Heart left ventricle (tissue), 16 donors: ENCODE measurements around the gene ELL. TPM values are rescaled to one million over a fixed set of nuclear protein-coding genes. Genes with fewer than 3 reads are reported as not detected.

Experiments
- ATAC-seq, 4 donors: fragments of 200-7000 bp; cut with Tn5 transposase; one replicate each; pipeline ENCODE4 v1.9.1; 2020 to 2022; ENCODE audit warnings: moderate library complexity in 4 of 4, mild to moderate bottlenecking in 3 of 4, moderate number of reproducible peaks in 1 of 4
- DNase-seq, 5 donors: peaks; one replicate each; pipeline ENCODE4 v3.0.0-alpha.2; 2020
- H3K27ac ChIP-seq, 12 donors: fragments of 200-600 bp; sonication (generic) in 4 of 12; one replicate each; pipeline versions ENCODE4 v1.5.0 to v1.8.0; 2016 to 2022; ENCODE audit warnings: mild to moderate bottlenecking in 2 of 12
- H3K27me3 ChIP-seq, 9 donors: fragments of 200-600 bp; sonication (generic) in 2 of 9; one replicate each; pipeline versions ENCODE4 v1.5.1 to v1.8.0; 2016 to 2022; ENCODE audit warnings: mild to moderate bottlenecking in 3 of 9
- H3K36me3 ChIP-seq, 9 donors: fragments of 200-600 bp; sonication (generic) in 2 of 9; one replicate each; pipeline versions ENCODE4 v1.5.0 to v1.8.0; 2018 to 2022; ENCODE audit warnings: mild to moderate bottlenecking in 2 of 9
- H3K4me1 ChIP-seq, 12 donors: fragments of 200-600 bp; sonication (generic) in 4 of 12; one replicate each; pipeline versions ENCODE4 v1.5.0 to v1.8.0; 2016 to 2022; ENCODE audit warnings: mild to moderate bottlenecking in 3 of 12
- H3K4me3 ChIP-seq, 12 donors: fragments of 200-600 bp; sonication (generic) in 4 of 12; one replicate each; pipeline versions ENCODE4 v1.5.0 to v1.8.0; 2017 to 2022; ENCODE audit warnings: mild to moderate bottlenecking in 9 of 12, moderate library complexity in 4 of 12
- H3K9me3 ChIP-seq, 12 donors: fragments of 200-600 bp; sonication (generic) in 4 of 12; one replicate each; pipeline versions ENCODE4 v1.5.0 to v1.8.0; 2016 to 2022; ENCODE audit warnings: mild to moderate bottlenecking in 1 of 12
- POLR2A ChIP-seq, 2 donors: fragments of 450-650 bp; IDR thresholded peaks; one replicate each; pipeline ENCODE4 v1.6.1; 2017; ENCODE audit warnings: antibody characterized with exemption in 2 of 2, mild to moderate bottlenecking in 2 of 2, moderate library complexity in 2 of 2
- WGBS, 4 donors: extraction: QIAGEN DNeasy Blood & Tissue Kit in 2 of 4; methylation state at CpG; one replicate each; pipeline versions ENCODE4 v1.1.5 to v1.1.7; 2013 to 2018; 5-methylcytosine and 5-hydroxymethylcytosine counted together
- intact Hi-C, 10 donors: fragments of 100-400 bp; cut with DNase I; formaldehyde crosslinking; loops; one replicate each; pipeline versions ENCODE4 v1.11.1 to v1.14.2; 2022
- polyA plus RNA-seq, 2 donors: library from polyadenylated mRNA; stranded (reverse); fragments of 200-250 nt; gene quantifications; one replicate each; pipeline ENCODE4 v1.2.3, GENCODE V29; 2013
- total RNA-seq, 9 donors: library from RNA; depleted of rRNA in 2 of 9; stranded (reverse); fragments of >200 nt in 2 of 9; fragmentation: NEBNext Ultra II Directional in 3 of 9; extraction: Animal tissue kit (Norgen Biotek cat#: 25700) in 3 of 9; gene quantifications; one replicate each; pipeline versions ENCODE4 v1.1.0 to v1.2.4, GENCODE V29; 2016 to 2023
- TF ChIP-seq, protein P1 (sequence below), 12 donors: fragments of 200-600 bp; sonication (generic) in 4 of 12; IDR thresholded peaks; one replicate each; pipeline versions ENCODE4 v1.5.0 to v1.8.0; 2018 to 2022; ENCODE audit warnings: antibody characterized with exemption in 12 of 12, mild to moderate bottlenecking in 5 of 12
- donor health status: ischemic (EF 13 %, LVEDD 7.1; RV severe dilation, severe dysfunction).
- donor health status: healthy with polysubstance abuse.
- donor health status: DM: no; HTN: yes; CAD: no.
- donor health status: DM: no; HTN: no; CAD: no.
- donor health status: ischemic (EF 25% LVEDD 6.9; RV normal size, moderate dysfunction).
- donor health status: ischemic (EF 25% LVEDD 5.7; RV mildly dilated, moderate dysfunction).
- donor health status: healthy.
- donor health status: DM: yes; HTN: yes; CAD: no.
- donor health status: ischemic (EF 35%, LVEDD 5.7; RV mildly dilated, moderate dysfunction).
- donor health status: nonischemic (EF 11% LVEDD 7.7; RV severe dilation, severe dysfunction).
- donor health status: DM: yes; HTN: yes; CAD: no.
- donor health status: PGD.
- donor health status: ischemic (EF 29% LVEDD 5.4; RV normal size, mild dysfunction).
- donor health status: nonischemic (EF 23%, LVEDD 6.1; RV moderate dilation, normal function).

ELL gene
- total and polyA plus RNA-seq, 11 donors: 5.9 to 17.8 (median 7.3) TPM

DNA sequence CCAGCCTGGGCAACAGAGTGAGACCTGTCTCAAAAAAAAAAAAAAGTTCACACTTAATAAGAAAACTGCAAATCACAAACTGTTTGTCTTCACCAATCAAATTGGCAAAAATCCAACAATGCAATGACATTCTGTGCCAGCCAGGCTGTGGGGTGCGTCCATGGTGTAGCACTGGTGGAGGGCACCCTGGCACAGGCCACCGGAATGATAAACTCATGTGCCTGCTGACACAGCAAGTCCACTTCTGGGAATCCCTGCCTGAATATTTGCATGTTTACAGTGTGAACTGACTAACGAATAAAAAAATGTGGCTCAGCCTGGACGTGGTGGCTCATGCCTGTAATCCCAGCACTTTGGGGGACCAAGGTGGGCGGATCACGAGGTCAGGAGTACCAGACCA lies 122.9 kb downstream of the ELL start:
- ATAC-seq (peak in 2 of 4 donors; percentile 32 to 49), DNase-seq (peak in 3 of 5 donors; percentile 28 to 61 (median 50))
- TF ChIP-seq, protein P1, sequence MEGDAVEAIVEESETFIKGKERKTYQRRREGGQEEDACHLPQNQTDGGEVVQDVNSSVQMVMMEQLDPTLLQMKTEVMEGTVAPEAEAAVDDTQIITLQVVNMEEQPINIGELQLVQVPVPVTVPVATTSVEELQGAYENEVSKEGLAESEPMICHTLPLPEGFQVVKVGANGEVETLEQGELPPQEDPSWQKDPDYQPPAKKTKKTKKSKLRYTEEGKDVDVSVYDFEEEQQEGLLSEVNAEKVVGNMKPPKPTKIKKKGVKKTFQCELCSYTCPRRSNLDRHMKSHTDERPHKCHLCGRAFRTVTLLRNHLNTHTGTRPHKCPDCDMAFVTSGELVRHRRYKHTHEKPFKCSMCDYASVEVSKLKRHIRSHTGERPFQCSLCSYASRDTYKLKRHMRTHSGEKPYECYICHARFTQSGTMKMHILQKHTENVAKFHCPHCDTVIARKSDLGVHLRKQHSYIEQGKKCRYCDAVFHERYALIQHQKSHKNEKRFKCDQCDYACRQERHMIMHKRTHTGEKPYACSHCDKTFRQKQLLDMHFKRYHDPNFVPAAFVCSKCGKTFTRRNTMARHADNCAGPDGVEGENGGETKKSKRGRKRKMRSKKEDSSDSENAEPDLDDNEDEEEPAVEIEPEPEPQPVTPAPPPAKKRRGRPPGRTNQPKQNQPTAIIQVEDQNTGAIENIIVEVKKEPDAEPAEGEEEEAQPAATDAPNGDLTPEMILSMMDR (IDR thresholded peaks at IDR 0.05): no peak
- TF ChIP-seq POLR2A (IDR thresholded peaks at IDR 0.05): no peak
- Histone ChIP-seq H3K36me3 (peaks cover 0 to 7% (median 0%) of the 10 kb centered on the region in 9 donors), H3K9me3 (no peaks in the 10 kb centered on the region), H3K4me1 (peaks cover 0 to 53% (median 0%) of the 10 kb centered on the region in 12 donors), H3K4me3 (no peak overlapping the region), H3K27me3 (peaks cover 0 to 18% (median 0%) of the 10 kb centered on the region in 9 donors), H3K27ac (peak overlapping the region in 1 of 12 donors; percentile 74)
- 49 to 59% (median 57%) methylated on average over 6 of the region's 6 CpGs for WGBS, 4 donors
- intact Hi-C loops: loop anchor here in 1 of 10 donors (10.0 kb wide), 1 partner anchor 124 kb away; the partner anchor contains the start of gene IQCN

- Histone ChIP-seq H3K4me3 (peak within 1 kb of the TSS in 10 of 12 donors; percentile 9 to 66 (median 42)), H3K27me3 (peaks cover 0 to 18% (median 0%) of the 10 kb centered on the region in 9 donors), H3K9me3 (no peaks in the 10 kb centered on the region), H3K4me1 (peaks cover 0 to 46% (median 0%) of the 10 kb centered on the region in 12 donors), H3K27ac (peak within 1 kb of the TSS in 4 of 12 donors; percentile 9 to 85 (median 20)), H3K36me3 (peaks cover 0 to 7% (median 0%) of the 10 kb centered on the region in 9 donors)
- intact Hi-C loops: loop anchor here in 1 of 10 donors (10.0 kb wide), 1 partner anchor 123 kb away; the partner anchor contains the start of gene IQCN
- TF ChIP-seq, protein P1 (IDR thresholded peaks at IDR 0.05): no peak
- TF ChIP-seq POLR2A (IDR thresholded peaks at IDR 0.05): no peak
- 16 to 30% (median 20%) methylated on average over 14 to 33 of the region's 33 CpGs for WGBS, 4 donors
- peak in 4 of 5 donors; percentile 32 to 71 (median 58) for DNase-seq
- ATAC-seq: peak in 3 of 4 donors; percentile 47 to 80 (median 64)
Measured at GRCh38 chr19:18397242-18398202, 124.3 kb downstream of the ELL start, which contains the start of gene LRRC25. Gene LRRC25 (minus strand): TSS chr19:18397622. CDS start chr19:18396963, 659 bp downstream.

GRCh38 chr19:18396471-18397241 lies 125.2 kb downstream of the ELL start:
- Histone ChIP-seq H3K27me3 (peaks cover 0 to 18% (median 0%) of the 10 kb centered on the region in 9 donors), H3K4me3 (peak overlapping the region in 10 of 12 donors; percentile 9 to 66 (median 42)), H3K27ac (peak overlapping the region in 3 of 12 donors; percentile 9 to 85 (median 25)), H3K36me3 (peaks cover 0 to 11% (median 0%) of the 10 kb centered on the region in 9 donors), H3K9me3 (no peaks in the 10 kb centered on the region), H3K4me1 (peaks cover 0 to 50% (median 0%) of the 10 kb centered on the region in 12 donors)
- WGBS, 4 donors: 62 to 73% (median 64%) methylated on average over 30 to 37 of the region's 37 CpGs
- ATAC-seq: peak in 2 of 4 donors; percentile 8 to 31
- intact Hi-C loops: loop anchor here in 1 of 10 donors (10.0 kb wide), 1 partner anchor 122 kb away; the partner anchor contains the start of gene IQCN
- TF ChIP-seq, protein P1 (IDR thresholded peaks at IDR 0.05): no peak
- no peak for TF ChIP-seq POLR2A (IDR thresholded peaks at IDR 0.05)
- DNase-seq: no peak
